SIG-M5 treated with dmso at 0.1 percent for 504 hours (cell line): ENCODE measurements around the gene MEX3D.

ENCODE experiments used
- DNase-seq: peaks from one replicate; lab custom pipeline; 2025; ENCODE audit not compliant: unreplicated experiment; lab: John Stamatoyannopoulos, UW

Gene MEX3D

DNA sequence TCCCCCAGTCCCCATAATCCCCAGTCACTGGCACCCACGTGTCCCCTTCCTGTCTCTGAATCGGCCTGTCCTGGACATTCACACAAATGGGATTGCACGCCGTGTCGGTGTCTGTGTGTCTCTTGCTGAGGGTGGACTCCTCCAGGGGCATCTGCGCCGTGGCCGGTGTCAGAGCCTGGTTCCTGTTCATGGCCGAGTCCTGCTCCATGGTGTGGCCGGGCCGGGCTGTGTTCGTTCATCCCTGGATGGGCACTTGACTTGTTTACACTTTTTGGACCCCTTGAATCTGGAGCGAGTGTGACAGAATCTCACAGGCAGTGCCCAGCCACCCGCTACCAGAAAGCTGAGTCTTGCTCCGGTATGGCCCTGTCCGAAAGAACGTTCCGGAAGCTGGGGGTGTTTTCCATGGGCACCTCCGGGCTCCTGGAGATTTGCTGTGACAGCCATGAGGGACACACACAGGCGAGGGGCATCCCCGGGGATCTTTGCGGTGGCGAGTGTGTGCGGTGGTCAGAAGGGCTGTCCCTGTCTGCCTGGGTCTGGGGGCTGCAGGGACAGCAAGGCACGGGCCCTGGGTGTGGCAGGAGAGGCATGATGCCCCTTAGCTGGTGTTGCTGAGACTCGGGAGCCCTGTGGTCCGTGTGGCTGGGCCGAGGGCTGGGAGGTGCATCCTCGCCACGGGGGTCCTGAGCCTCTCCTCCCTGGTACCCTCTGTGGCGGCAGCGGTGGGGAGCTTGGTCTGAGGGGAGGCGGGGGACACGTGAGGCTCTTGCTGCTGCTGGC, 6.4 kb upstream of the MEX3D start:
- no peak for DNase-seq

DNA sequence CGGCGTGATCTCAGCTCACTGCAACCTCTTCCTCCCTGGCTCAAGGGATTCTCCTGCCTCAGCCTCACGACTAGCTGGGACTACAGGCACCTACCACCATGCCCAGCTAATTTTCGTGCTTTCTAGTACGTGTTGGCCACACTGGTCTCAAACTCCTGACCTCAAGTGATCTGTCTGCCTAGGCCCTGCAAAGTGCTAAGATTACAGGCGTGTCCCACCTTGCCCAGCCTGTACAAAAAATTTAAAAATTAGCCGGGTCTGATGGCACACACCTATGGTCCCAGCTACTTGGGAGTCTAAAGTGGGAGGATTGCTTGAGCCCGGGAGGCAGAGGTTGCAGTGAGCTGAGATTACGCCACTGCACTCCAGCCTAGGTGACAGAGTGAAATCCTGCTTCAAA, 4.7 kb upstream of the MEX3D start:
- no peak for DNase-seq

DNA sequence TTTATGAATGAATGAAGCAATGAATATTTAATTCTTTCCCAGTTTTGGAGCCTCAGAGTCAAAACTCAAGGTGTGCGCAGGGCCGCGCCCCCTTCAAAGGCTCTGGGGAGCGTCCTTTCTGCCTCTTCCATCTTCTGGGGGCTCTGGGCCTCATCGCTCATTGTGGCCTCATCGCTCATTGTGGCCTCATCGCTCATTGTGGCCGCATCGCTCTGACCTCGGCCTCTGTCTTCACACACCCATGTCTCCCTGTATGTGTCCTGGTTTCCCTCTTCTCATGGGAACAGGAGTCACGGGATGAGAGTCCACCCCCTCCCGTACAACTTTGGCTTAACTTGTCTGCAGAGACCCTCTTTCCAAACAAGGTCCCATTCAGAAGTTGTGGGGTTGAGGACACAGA, 3.2 kb upstream of the MEX3D start:
- no peak for DNase-seq

DNA sequence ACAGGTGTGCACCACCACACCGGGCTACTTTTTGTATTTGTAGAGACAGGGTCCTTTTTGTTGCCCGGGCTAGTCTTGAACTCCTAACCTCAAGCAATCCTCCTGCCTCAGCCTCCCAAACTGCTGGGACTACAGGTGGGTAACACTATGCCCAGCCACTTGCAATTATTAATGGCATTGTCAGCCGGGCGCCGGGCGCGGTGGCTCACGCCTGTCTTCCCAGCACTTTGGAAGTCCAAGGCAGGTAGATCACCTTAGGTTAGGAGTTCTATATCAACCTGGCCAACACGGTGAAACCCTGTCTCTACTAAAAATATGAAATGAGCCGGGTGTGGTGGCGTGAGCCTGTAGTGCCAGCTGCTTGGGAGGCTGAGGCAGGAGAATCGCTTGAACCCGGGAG, 2.7 kb upstream of the MEX3D start:
- no peak for DNase-seq

DNA sequence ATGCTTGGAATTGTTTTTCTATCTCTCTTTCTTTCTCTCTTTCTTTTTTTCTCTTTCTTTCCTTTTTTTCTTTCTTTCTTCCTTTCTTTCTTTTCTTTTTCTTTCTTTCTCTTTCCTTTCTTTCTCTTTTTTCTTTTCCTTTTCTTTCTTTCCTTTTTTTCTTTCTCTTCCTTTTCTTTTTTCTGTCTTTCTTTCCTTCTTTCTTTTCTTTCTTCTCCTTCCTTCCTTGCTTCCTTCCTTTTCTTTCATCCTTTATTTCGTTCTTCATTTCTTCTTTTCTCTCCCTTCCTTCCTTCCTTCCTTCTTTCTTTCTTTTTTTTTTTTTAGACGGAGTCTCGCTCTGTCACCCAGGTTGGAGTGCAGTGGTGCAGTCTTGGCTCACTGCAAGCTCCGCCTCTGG, 1.9 kb upstream of the MEX3D start:
- DNase-seq, result no peak

DNA sequence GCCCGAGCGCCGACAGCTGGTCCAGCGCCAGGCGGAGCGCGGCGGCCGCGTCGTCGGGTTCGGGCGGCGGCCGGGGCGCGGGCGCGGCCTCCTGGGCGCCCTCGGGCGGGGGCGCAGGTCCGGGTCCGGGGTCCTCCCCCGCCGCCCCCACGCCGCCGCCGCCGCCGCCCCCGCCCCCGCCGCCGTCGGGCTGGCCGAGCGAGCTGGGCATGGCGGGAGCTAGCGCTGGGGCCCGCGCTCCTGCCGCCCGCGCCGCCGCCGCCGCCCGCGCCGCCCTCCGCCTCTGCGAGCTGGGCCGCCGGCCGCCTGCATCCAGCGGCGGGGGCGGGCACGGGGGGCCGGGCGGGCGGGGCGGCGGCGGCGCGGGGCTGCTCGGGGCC, 287 bp downstream of the MEX3D start:
- no peak for DNase-seq

DNA sequence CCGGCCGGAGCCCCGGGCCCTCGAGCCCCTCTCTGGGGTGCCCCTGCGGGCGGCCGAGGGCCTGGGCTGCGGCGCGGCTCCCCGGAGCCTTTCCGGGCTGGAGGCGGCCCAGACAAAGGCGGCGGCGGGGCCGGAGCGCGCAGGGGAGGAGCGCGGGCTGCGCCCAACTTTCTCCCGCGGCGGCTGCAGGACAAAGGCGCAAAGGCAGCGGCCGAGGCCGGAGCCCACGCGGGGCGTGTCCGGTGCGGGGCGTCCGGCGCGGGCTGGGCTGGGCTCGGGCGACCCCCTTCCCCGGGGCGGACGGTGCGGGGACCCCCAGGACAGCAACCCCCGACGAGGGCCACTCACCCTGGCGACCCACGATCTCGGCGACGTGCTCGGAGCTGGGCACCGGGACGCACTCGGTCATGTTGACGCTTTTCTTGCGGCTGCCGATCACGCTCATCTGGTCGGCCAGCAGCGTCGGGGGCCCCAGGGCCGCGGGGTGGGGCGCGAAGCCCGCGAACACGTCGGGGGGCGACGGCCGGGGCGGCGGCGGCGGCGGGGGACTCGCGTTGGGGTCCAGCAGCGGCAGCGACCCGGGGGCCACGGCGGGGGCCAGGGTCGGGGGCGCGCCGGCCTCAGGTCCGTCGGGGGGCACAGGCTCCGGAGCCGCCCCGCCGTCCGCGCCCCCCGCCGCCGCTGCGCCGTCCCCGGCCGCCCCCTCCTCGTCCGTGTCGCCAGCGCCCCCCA, 843 bp downstream of the MEX3D start:
- no peak for DNase-seq

DNA sequence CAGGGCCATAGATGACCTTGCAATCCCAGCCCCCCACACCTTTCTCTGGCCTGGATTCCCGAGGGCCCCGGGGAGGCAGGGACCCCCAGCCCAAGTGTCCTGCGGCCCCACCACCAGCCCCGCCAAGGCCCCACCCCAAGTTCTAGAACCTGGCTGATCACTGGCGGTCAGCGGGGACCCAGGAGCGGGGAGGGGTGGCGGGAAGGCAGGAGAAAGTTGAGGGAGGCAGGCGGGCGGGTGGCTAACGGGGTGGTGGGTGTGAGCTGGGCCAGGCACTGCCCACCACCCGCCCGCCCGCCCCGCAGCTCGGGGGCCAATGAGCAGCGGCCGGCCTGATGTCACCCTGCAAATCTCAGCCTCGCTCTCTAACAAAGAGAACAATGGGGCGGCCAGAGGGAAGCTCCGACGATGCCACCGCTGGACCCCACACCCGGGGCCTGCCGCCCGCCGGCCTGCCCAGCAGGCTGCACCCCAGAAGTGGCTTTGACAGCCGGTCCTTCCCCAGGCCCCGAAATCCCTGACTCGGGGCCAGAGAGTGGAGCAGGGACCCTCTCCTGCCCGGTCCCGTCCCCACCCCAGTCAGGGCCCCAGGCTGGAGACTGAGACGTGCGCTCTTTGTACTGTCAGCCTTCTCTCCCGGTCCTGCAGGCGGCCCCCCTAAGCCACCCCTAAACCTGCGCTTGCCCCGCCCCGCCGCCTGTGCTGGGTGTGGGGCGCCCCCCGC, 1.6 kb downstream of the MEX3D start:
- DNase-seq, result no peak

DNA sequence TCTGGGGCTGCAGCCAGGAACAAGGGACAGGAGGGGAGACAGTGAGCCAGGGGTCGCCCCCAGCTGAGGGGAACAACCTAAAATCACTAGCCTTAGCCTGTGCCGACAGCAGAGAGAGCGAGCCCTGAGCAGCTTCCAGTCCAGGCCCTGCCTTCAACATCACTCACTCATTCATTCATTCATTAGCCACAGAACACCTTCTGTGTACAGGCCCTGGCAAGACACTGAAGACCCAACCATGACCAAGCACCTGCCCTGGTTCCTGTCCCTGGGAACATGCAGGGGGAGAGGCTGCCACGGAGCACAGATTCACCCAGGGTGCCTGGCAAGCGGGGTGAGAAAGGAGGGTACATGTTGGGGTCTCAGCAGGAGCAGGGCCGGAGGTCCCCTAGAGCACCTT, 4.9 kb downstream of the MEX3D start:
- DNase-seq, result no peak

DNA sequence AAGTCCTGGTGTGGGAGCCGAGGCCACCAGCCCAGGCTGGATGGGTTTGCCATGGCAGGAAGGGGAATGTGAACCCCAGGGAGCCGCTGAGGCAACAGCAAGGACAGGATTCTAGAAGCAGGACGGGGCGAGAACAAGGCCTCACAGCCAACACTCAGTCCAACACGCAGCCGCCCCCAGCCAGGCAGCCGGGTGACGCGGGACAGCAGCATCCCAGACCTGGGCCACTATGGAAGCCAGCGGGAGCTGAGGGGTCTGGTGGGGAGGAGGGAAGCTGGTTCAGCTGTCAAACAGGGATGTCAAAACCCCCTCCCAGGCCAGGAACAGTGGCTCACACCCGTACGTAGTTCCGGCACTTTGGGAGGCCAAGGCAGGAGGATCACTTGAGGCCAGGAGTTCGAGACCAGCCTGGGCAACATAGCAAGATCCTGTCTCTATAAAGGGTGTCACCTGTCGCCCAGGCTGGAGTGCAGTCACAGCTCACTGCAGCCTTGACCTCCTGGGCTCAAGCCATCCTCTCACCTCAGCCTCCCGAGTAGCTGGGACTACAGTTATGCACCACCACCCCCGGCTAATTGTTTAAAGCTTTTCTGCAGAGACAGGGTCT, 6.8 kb downstream of the MEX3D start:
- no peak for DNase-seq

DNA sequence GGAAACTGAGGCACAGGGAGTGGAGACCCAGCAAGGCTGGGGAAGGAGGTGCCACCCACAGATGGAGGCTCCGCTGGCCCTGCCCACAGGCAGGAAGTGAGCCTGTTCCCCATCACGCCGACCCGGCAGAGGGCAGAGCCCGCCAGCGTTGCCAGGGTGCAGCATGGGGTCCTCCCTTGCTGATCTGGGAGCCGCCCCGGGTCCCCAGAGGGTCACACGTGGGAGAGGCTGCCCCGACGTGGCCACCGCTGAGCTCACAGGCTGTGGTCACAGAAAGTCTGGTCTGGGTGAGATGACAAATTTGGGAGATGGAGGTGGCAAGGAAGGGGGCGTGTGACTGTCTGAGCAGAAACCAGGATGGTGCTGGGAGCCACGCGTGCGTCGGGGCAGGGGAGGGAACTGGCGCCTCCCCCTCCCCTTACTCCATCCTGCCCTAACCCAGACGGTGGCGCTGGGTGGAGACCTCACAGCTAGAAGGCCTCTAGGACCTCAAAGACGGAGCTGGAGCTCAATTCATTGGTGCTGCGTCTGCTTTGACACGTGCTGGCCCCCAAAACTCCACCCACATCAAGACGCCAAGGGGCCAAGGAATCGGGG, 7.7 kb downstream of the MEX3D start:
- DNase-seq, result no peak

DNA sequence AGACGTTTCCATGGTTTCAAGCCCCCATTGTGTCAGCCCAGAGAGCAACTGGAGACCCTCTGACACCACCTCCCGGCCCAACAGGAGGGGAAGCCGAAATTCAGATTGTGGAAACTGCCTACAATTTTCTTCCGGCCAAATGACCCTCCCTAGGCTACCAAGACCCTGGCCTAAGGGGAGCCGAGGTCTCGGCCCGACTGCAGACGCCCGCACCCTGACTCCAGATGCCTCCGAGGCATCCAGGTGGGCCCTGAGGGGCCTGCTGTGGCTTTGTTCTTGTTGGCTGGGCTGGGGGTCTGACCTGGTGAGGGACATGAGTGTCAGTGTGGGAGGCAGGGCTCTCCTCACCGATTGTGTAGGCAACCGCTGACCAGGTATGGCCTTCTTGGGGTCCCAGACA, 9.6 kb downstream of the MEX3D start:
- DNase-seq, result no peak

DNA sequence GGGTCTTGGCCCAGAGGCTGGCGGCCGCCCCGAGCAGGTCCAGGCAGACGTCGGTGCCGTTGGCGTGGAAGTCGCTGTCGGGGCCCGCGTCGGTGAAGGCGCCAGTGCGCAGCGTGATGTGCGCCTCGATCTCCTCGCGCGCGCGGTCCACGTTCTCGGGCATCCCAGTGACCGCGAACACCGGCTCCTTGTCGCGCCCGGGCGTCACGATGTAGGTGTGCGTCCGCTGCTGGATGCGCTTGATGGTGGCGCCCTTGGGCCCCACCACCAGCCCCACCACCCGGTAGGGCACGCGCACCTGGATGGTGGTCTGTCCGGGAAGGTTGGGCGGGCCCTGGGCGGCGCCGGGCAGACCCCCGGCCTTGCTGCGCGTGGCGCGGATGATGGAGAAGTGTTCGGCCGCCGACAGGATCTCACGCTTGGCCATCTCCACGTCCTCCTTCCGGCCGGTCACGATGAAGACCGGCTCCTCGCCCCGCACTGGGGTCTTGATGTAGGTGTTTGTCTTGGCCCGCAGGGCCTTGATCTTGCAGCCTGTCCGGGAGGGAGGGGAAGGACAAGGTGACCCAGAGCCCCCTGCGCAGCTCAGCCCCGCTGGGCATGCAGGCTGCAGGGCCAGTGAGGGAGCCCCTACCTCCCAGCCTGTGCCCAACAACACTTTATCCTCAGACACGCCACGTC, 11.6 kb downstream of the MEX3D start:
- no peak for DNase-seq

DNA sequence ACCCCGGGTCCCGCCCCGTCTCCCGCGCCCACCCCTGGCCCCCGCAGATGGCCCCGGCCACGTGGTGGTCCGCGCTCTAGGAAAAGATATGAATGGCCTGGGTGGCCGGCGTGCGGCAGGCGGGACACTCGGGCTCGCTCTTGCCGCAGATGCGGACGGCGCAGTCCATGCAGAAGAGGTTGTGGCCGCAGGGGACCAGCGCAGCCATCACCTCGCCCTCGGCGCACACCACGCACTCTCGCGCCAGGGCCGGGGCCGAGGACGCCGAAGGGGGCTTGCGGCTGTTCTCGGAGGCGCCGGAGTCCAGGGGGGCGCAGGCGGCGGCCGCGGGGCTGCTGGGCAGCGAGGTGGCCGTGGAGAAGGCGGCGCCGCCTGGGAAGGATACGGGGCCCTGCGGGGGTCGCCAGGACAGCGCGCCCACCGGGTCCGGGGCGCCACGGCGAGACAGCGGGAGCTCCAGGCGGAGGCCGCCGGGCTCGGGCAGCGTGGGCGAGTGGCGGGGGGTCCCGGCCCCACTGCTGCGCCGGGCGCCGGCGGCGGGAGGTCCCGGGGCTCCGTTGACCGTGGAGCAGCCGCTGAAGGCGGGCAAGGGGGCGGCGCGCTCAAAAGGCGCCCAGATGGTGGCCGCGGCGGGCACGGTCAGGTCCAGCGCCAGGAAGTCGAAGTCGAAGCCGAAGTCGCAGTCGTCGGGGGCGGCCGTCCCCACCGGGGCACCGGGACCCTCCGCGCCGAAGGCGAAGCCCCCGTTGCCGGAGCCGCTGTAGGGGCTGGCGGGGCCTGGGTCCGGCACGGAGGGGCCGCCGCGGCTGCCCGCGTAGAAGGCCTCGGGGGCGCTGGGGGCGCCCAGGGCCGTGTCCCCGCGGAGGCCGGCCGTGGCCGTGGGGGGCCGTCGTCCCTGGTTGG, 12.4 kb downstream of the MEX3D start:
- DNase-seq, result no peak

DNA sequence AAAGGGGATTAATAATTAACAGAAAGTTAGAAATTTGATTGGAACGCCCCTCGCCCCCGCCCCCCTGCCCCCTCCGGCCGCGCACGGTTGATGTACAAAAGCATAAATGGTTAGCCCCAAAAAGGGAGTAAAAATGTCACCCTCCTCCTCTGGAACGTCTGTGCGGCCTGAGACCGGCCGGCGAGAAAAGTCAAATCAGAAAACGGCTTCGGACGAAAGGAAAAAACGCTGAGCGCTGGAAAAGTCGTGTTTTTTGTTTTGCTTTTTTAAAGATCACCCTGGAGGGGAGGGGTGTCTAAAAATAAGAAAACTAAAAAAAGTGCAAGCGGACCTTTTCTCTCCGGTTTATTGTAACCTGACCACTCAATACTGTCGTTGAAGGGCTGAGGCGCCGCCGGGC, 13.2 kb downstream of the MEX3D start:
- no peak for DNase-seq

DNA sequence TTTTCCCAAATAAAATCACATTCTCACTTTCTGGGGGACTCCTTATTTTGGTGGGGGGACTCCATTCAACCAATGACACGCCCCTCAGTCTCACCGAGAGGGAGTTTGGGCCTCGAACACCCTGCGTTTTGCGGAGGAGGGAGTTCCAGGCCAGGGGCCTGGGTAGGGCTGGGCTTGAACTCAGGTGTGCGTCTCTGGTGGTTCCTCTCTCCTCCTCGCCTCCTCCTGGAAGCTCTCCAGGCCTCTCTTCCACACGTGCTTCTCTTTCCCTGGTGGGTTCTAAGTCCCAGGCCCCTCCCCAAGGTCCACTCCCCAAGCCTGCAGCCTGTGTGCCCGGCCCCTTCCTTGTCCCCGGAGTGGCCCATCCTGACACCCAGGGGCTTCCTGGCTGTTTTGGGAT, 14.7 kb downstream of the MEX3D start:
- no peak for DNase-seq

DNA sequence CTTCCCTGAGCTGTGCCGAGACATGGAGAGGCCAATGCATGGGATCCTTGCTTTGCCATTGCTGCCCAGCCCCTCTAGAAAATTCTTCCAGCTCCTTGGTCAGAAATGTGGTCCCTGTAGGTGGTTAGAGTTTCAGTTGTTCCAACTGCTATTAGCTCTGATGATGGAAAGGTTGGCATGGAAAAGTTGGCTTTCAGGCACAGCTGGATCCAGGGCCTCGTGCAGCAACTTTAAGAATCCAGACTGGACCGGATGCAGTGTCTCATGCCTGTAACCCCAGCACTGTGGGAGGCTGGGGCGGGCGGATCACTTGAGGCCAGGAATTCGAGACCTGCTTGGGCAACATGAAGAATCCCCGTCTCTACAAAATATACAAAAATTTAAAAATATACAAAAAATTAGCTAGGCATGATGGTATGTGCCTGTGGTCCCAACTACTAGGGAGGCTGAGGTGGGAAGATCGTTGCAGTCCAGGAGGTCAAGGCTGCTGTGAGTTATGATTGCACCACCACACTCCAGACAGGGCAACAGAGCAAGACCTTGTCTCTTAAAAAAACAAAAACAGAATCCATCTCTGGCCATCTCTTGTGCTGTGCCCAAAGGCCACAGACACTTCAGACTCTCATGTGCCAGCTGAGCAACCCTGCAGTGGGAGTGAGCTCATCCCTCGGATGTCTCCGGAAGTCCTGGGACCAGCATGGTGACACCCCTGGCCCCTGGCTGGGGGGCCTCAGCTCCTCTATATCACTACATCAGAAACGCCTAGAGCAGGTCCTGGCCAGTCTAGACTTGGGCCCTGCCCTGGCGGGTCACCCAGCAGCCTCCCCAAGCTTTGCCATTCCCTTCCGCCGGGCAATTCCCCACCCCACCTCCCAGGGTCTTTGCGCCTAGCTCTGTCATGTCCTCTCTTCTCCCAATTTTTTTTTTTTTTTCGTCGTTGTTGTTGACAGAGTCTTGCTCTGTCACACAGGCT, 16.8 kb downstream of the MEX3D start:
- no peak for DNase-seq

DNA sequence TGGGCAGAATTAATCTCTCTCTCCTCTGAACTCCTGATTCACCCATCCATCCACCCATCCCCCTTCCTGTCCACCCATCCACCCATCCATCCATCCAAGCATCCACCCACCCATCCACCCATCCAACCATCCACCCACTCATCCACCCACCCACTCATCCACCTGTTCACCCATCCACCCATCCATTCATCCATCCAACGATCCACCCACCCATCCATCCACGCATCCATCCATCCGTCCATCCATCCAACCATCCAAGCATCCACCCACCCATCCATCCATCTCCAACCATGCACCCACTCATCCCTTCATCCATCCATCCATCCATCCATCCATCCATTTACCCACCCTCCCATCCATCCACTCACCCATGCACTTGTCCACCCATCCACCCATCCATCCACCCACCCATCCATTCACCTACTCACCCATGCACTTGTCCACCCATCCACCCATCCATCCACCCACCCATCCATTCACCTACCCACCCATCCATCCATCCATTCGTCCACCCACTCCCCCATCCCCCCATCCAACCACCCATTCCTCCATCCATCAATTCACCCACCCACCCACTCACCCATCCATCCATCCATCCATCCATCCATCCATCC, 18.7 kb downstream of the MEX3D start:
- no peak for DNase-seq
